Measurements from ENCODE around the gene PHB1.

Gene PHB1

GRCh38 chr17:49363251-49363650 is 51.4 kb downstream of the PHB1 start:
- Histone ChIP-seq H2AFZ (ENCODE audit: low read length) (no peak overlapping the region), H3F3A (ENCODE audit: insufficient read depth, low read length) (no peaks in the 10 kb centered on the region), H3K36me3 (ENCODE audit: insufficient read depth, low read length) (no peaks in the 10 kb centered on the region), H4K20me1 (ENCODE audit: insufficient read depth, low read length) (no peaks in the 10 kb centered on the region), H3K9me2 (ENCODE audit: low read depth, low read length) (no peaks in the 10 kb centered on the region), H3K27me3 (ENCODE audit: insufficient read depth, low read length) (no peaks in the 10 kb centered on the region), H3K9me3 (ENCODE audit: low read length) (no peaks in the 10 kb centered on the region), H3K9ac (ENCODE audit: low read length) (no peak overlapping the region), H3K79me2 (ENCODE audit: insufficient read depth, low read length) (peaks cover 28% of the 10 kb centered on the region), H3K4me3 (ENCODE audit: low read depth, low read length, poor library complexity, severe bottlenecking) (no peak overlapping the region), H3K4me1 (ENCODE audit: insufficient read depth, low read length, severe bottlenecking) (peaks cover 33% of the 10 kb centered on the region), H3K27ac (ENCODE audit: low read depth, low read length, poor library complexity, severe bottlenecking) (no peak overlapping the region), H3K4me2 (ENCODE audit: low read length) (no peak overlapping the region; the same call in 1 of the 2 replicates)
- no peak for TF ChIP-seq CTCF (IDR thresholded peaks at IDR 0.05; ENCODE audit: low read length)
- TF ChIP-seq EZH2 (IDR thresholded peaks at IDR 0.05; ENCODE audit: borderline replicate concordance, low read length) = no peak

GRCh38 chr17:49362723-49363117 is 52.0 kb downstream of the PHB1 start:
- H3K4me2 ChIP-seq (ENCODE audit: low read length) = peak overlapping the region; percentile 73
- no peaks in the 10 kb centered on the region for H3K9me3 ChIP-seq (ENCODE audit: low read length)
- H3K27ac ChIP-seq (ENCODE audit: low read depth, low read length, poor library complexity, severe bottlenecking) = peak overlapping the region; percentile 15
- TF ChIP-seq EZH2 (IDR thresholded peaks at IDR 0.05; ENCODE audit: borderline replicate concordance, low read length) = no peak
- TF ChIP-seq CTCF (IDR thresholded peaks at IDR 0.05; ENCODE audit: low read length) = no peak
- H3K79me2 ChIP-seq (ENCODE audit: insufficient read depth, low read length) = peaks cover 34% of the 10 kb centered on the region
- H2AFZ ChIP-seq (ENCODE audit: low read length) = no peak overlapping the region
- H3K9me2 ChIP-seq (ENCODE audit: low read depth, low read length) = no peaks in the 10 kb centered on the region
- peak overlapping the region; percentile 57 for H3K4me3 ChIP-seq (ENCODE audit: low read depth, low read length, poor library complexity, severe bottlenecking)
- H3K27me3 ChIP-seq (ENCODE audit: insufficient read depth, low read length) = no peaks in the 10 kb centered on the region
- H4K20me1 ChIP-seq (ENCODE audit: insufficient read depth, low read length) = no peaks in the 10 kb centered on the region
- H3K9ac ChIP-seq (ENCODE audit: low read length) = peak overlapping the region; percentile 51; the same call in 1 of the 2 replicates
- H3K36me3 ChIP-seq (ENCODE audit: insufficient read depth, low read length) = no peaks in the 10 kb centered on the region
- no peaks in the 10 kb centered on the region for H3F3A ChIP-seq (ENCODE audit: insufficient read depth, low read length)
- peaks cover 39% of the 10 kb centered on the region for H3K4me1 ChIP-seq (ENCODE audit: insufficient read depth, low read length, severe bottlenecking)

- no peaks in the 10 kb centered on the region for H3F3A ChIP-seq (ENCODE audit: insufficient read depth, low read length)
- H3K9me2 ChIP-seq (ENCODE audit: low read depth, low read length) = no peaks in the 10 kb centered on the region
- H3K9ac ChIP-seq (ENCODE audit: low read length) = peak within 1 kb of the TSS; percentile 94
- H3K27ac ChIP-seq (ENCODE audit: low read depth, low read length, poor library complexity, severe bottlenecking) = peak within 1 kb of the TSS; percentile 75
- no peak within 1 kb of the TSS for H2AFZ ChIP-seq (ENCODE audit: low read length)
- peaks cover 40% of the 10 kb centered on the region for H3K79me2 ChIP-seq (ENCODE audit: insufficient read depth, low read length)
- no peaks in the 10 kb centered on the region for H3K9me3 ChIP-seq (ENCODE audit: low read length)
- H3K4me1 ChIP-seq (ENCODE audit: insufficient read depth, low read length, severe bottlenecking) = peaks cover 45% of the 10 kb centered on the region
- TF ChIP-seq CTCF (IDR thresholded peaks at IDR 0.05; ENCODE audit: low read length) = no peak
- no peak for TF ChIP-seq EZH2 (IDR thresholded peaks at IDR 0.05; ENCODE audit: borderline replicate concordance, low read length)
- H4K20me1 ChIP-seq (ENCODE audit: insufficient read depth, low read length) = no peaks in the 10 kb centered on the region
- H3K4me2 ChIP-seq (ENCODE audit: low read length) = peak within 1 kb of the TSS; percentile 91
- H3K27me3 ChIP-seq (ENCODE audit: insufficient read depth, low read length) = no peaks in the 10 kb centered on the region
- peak within 1 kb of the TSS; percentile 95 for H3K4me3 ChIP-seq (ENCODE audit: low read depth, low read length, poor library complexity, severe bottlenecking)
- H3K36me3 ChIP-seq (ENCODE audit: insufficient read depth, low read length) = no peaks in the 10 kb centered on the region
These were observed 52.6 kb downstream of the PHB1 start, which contains the start of gene ZNF652 for GRCh38 chr17:49361902-49362722. TSS of gene ZNF652 (minus strand) at chr17:49362250. CDS start at chr17:49317725, 44,525 bp downstream.
